Skin of body (tissue), 3 donors: ENCODE data around the gene RBBP7. TPM values are rescaled to one million over a fixed set of nuclear protein-coding genes. Genes with fewer than 3 reads are reported as not detected.

Source experiments
- DNase-seq: peaks from one replicate; lab custom pipeline; 2025; lab: John Stamatoyannopoulos, UW
- small RNA-seq: library from RNA; depleted of rRNA; stranded (forward); fragments of <200 nt; gene quantifications from one replicate; pipeline ENCODE3, GENCODE V24; 2014; ENCODE audit warnings: low replicate concordance
- total RNA-seq: library from RNA; depleted of rRNA; stranded (reverse); fragments of >200 nt; gene quantifications from one replicate; pipeline ENCODE4 v1.2.3, GENCODE V29; 2014

Gene RBBP7
- total RNA-seq, 1 donor from 2014 or later = 126 TPM

DNA sequence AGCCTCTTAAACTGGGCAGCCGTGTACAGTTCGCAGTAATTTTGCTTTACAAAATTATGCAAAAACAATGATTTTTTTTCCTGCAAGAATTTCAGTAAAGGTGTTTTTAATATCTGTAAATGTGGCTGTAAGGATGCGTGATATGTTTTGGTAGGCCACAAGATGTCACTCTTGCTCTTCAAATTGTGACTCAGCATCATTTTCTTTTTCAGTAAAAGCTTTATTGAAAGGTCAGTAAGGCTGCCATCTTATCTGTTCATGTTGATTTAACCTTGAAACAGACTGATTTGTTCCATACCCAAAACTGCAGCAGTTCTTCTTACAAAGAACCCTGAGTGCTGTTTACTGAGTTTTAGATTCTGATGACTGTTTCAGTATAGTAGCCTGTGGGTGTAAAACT lies 44.0 kb downstream of the RBBP7 start:
- no peak for DNase-seq

DNA sequence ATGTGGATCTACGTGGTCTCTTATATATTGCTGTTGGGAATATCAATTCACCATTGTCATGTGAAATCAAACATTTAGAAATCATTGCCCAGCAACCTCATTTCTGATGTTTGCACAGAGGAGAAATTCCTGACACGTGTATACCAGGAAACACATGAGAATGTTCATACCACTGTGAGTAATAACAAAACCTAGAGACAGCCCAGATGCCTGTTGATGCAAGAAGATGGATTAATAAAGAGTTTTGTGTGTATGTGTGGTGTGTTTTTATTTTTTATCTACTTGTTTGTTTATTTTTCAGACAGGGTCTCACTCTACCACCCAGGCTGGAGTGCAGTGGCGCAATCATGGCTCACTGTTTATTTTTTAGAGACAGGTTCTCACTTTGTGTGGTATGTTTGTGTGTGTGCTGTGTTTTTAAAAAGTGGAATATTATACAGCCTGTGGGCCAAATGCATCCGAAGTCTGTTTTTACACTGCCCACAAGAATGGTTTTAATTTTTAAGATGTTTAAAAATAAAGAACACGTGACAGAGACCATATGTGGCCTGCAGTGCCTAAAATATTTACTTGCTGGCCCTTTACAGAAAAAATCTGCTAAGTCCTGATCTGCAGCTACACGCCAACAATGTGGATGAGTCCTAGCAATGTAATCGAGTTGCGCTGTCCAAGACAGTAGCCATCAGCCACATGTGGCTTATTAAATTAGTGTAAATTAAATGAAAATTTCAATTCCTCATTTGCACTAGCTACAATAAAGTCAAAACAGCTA lies 44.7 kb downstream of the RBBP7 start:
- DNase-seq = no peak

DNA sequence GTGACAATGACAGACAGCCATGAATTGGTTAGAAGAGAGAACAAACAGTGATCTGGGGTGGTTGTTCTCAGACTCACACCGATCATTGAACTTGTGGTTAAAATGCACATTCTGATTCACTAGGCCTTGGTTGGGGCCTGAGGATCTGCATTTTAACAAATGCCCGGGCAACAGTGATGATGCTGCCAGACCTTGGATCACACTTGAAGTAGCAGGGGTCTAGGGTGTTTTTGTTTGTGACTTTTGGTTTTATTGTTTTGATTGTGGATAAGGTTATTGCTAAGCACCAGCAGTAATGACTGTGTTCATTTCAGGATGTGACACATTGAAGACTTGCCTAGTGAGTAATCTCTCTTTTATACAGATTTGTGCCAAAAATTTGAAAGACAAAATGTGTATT lies 47.4 kb downstream of the RBBP7 start:
- DNase-seq = no peak

DNA sequence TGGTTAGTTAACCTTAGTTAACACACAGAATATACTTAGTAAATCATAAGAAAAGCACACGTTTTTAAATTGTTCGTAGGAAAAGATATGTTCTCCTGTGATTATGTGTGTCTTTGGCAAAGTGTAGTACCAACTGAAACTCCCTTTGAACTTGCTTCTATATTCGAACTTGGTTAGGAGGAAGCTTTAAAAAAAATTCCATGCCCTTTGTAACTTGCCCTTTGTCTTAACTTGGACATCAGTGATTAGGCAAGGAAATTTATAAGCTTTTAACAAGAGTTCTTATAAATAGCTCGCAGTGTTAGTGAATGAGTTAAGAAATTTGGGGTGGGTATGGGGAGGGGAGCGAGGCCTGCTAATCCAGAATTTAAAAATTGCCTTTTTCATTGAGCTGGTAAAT lies 50.5 kb downstream of the RBBP7 start:
- DNase-seq = no peak

DNA sequence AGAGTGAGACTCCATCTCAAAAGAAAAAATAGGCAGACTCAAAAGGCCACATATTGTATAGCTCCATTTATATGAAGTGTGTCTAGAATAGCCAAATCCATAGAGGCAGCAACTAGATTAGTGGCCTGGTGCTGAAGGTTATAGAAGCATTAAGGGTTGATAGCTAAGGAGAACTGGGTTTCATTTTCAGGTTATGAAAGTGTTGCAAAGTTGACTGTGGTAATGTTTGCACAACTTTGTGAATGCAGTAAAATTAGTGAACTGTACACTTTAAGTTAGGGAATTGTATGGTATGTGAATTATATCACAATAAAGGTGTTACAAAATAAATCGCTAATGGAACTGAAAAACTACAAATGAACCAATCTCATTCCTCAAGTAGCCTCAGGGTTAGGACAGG lies 55.6 kb downstream of the RBBP7 start:
- DNase-seq = no peak

DNA sequence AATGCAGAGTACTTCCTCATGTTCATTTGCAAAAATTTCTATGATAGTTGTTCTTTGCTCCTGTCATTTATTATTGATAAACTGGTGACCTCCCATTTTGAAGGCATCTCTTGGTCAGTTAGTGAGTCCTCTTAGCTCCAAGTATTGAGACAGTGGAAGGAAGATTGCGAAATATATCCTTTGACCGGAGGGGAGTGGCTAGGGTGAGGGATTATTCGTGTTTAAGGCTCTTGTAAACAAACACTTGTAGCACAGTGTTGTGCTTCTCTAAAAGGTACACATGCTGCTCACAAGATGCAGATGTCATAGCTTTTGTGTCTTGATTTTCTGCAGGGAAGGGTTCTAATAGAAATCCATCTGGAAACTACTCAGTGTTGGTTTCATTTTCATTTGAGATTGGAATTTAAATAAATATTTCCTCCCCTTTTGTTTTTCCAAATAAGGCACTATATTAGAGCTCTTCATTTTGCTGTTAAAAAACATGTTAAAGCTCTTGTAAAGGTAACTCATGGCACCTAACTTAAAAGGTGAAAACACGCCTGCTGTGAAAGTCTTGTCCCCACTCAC lies 62.1 kb downstream of the RBBP7 start:
- peak; percentile 11 for DNase-seq

DNA sequence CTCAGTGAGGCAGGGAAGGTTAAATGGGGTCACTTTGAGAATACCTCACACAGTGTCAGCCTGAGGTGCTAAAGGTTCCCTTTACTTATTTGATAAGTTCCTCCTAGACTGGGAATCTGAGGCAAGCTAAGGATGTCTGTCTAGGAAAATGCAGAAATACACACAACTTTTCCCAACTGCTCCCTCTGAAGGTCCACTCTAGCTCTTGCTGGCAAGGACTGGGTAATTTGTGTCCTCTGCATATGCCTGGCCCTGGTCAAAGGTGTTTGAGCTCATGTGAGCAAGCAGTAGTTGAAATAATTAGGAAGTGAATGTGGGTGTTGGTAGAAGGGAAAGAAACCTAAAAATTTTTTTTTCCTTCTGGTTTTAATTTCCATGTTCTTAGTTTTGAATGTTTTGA lies 62.6 kb downstream of the RBBP7 start:
- DNase-seq = no peak

DNA sequence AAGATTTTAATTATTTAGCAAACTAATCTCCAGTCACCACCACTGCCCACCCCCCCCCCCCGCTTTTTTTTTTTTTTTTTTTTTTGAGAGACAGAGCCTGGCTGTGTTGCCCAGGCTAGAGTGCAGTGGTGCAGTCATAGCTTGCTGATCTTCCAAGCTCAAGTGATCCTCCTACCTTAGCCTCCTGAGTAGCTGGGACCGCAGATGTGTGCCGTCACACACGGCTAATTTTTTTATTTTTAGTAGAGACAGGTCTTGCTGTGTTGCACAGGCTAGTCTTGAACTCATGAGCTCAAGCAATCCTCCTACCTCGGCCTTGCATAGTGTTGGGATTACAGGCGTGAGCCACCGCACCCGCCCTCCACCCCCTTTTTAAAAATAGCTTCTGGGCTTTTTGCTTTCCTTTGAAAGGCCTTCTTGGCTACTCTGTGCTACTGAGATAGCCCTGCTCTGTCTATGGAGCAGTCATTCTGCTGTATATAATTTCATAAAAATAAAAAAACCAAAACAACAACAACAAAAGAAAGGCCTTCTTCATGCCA lies 65.2 kb downstream of the RBBP7 start:
- DNase-seq = no peak

DNA sequence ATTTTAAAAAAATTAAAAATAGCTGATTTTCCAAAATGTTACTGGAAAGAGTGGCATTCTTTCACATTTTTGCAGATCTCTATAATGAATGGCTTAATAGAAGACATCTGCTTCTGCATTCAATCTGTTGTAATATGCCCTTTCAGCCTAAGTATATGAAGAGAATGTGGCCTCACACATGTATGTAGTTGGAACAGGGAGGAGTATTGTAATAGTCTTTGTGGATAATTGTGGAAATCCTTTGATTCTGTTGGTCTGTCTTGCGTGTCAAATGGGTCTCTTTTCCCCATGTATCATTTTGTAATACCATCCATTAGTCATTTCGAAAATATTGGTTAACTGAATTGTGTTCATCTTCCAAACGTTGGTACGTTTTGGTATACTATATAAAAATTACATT lies 72.3 kb downstream of the RBBP7 start:
- DNase-seq = peak; percentile 36

DNA sequence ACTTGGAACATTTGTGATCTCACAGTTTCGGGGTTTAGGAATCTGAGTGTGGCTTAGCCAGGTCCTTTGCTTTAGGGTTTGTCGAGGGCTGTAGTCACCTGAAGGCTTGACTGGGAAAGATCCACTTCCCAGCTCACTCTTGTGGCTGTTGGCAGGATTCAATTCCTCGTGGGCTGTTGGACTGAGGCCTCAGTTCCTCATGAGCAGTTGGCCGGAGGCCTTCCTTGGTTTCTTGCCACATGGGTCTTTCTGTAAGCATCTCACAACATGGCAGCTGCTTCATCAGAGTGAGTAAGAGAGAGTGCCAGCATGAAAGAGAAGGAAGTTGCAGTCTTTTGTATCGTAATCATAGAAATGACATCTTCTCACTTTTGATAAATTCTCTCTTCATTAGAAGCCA lies 72.8 kb downstream of the RBBP7 start:
- no peak for DNase-seq

DNA sequence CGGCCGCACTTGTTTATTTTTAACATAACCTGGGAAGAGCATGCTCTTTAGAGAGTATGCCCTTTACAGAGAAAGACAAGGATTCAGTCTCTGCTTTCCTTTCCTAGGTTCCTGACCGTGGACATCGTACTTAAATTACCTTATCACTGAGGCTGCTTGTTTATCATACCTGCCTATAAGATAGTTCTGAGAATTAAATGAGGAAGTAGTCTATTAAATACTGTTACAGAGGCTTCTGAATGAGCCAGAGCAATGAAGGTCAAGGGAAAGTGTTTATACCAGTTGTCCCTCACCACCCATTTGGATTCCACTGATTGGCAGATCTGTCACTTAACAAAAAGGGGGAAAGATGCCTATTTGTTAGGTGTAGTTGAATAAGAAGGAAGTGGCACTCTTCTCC lies 73.9 kb downstream of the RBBP7 start:
- DNase-seq = no peak

Small RNA genes within 50 kb of the gene (small RNA-seq; reads per million reads assigned to genes)
- gene RF00019 = not detected
- gene RNU4-6P = not detected
- not detected for gene RPL12P49

Other genes starting within 250 kb of the RBBP7 start
- gene S100G, start 220.2 kb downstream of the RBBP7 start, total RNA-seq = not detected
- gene CTPS2, start 157.7 kb downstream of the RBBP7 start, total RNA-seq = 24.3 TPM
- gene SYAP1, start 150.8 kb downstream of the RBBP7 start, total RNA-seq = 22.7 TPM
- 13.8 TPM for gene TXLNG, start 83.9 kb downstream of the RBBP7 start, total RNA-seq
- gene REPS2, start 76.3 kb upstream of the RBBP7 start, total RNA-seq = 6.9 TPM